Erythroblast (primary cell): ENCODE results near the gene IL18R1.

Source experiments
- GATA1 ChIP-seq: IDR thresholded peaks from 2 replicates; pipeline ENCODE4 v1.6.1; 2011; ENCODE audit warnings: low read depth, mild to moderate bottlenecking, control low read depth, low read length, moderate library complexity
- POLR2A ChIP-seq: IDR thresholded peaks from 2 replicates; pipeline ENCODE4 v1.6.1; 2011; ENCODE audit warnings: mild to moderate bottlenecking, low read length

DNA sequence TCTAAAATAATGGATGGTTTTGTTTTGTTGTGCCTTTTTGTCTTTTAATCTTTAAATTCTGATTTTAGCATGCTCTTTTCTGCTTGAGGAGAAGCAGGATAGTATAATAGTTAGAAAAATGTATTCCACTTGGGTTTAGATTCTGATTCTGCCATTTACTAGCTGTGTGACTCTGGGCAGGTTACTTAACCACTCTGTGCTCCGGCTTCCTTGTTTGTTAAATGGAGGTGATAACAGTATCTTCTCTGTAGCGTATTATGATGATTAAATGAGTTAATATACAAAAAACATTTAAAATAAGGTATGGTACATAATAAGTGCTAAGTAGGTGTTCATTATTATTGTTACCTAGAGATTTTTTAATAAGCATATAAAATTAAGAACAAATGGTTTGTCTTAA, 40.4 kb downstream of the IL18R1 start:
- TF ChIP-seq POLR2A (no peak), GATA1 (no peak)
